ENCODE results near the gene GLT8D2.

Gene GLT8D2, protein sequence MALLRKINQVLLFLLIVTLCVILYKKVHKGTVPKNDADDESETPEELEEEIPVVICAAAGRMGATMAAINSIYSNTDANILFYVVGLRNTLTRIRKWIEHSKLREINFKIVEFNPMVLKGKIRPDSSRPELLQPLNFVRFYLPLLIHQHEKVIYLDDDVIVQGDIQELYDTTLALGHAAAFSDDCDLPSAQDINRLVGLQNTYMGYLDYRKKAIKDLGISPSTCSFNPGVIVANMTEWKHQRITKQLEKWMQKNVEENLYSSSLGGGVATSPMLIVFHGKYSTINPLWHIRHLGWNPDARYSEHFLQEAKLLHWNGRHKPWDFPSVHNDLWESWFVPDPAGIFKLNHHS

DNA sequence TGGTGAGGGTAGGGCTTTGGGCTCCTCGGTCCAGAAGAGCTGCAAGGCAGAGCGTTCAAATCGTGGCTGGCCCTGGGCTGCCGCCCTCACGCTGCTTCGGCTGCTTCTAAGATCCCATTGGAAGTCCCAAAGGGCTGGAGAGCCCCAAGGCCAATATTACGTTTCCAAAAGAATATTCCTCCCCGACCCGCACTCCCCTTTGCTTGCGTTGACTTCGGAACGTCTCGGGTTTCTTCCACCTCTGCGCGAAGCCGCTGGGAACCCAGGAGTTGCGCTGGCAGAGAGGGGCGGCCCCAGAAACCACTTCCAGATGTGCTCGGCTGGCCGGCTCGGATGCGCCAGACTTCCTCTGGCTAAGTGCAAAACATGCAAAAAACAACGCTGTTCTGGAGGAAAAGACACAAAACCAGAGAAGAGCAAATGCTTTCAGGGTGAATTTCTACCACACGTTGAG, at the start of gene GLT8D2:
GLT8D2 (minus strand) TSS at position 285 of the 454 bp plus-strand sequence. CDS start 30,539 bp downstream, outside the sequence.
- no peak for DNase-seq

DNA sequence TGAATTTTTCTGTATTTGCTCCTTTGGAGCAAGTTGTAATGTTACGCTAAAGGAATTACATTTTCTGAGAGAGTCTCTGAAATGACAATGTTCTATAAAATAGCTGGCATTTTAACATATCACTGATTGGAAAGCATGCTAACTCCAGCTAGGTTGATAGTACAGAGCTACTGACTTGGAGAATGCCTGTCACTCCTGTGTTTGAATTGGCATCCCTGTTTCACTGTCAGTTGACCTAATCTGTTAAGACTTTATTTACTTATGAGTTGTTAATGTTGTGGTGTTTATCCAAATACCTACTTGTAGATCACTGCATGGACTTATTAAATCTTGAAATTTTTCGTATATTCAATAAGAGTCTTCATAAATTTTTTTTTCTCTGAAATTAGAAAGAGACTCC, 48.0 kb upstream of the GLT8D2 start:
- DNase-seq = no peak

DNA sequence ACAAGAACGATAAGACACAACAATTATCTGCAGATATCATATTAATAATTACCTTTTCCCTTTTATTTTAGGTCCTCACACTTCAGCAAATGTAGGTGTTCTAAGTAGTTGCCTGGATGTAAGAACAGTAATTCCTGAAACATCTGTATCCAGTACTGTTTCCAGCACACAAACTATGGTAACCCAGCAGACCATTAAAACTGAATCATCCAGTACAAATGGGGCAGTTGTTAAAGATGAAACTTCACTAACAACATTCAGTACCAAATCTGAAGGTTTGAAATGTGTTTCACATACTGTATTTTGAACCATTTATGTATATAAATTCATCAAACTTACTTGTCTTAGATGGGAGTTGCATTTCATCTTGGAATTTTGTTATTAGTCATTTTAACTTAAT, 45.3 kb upstream of the GLT8D2 start:
- no peak for DNase-seq

DNA sequence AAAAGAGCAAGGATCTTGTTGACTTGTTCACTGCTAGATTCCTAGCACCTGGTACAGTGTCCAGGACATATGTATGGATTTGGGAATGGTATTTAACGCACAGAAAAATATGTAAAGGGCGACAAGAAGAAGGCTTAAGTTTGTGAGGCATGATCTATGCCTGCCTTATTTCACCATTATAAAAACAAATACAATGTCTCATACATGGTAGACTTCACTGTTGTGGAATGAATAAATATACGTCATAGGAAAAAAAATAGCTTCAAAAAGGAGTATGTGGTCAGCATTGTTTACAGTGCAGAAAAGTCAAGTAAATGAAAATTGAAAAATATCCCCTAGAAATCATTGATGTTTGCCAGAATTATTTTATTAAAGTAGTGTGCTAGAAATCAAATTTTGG, 44.3 kb upstream of the GLT8D2 start:
- no peak for DNase-seq

DNA sequence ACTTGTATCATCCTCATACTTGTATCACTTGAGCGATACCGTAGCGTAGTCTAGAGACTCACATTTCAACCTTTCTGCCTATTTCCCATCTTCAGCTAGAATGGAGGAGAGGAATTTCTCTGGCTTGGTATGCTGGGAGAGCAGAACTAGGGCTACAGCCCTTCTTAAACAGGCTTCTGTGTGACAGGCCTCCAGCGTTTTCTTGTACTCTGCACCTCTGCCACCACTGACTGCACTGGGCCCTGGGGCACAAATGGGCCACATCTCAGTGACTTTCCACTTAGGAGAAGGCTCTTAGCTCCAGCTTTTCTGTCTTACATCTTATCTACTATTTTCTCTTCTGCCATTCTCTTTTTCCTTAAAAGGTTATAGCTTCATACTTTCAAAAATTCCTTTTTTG, 41.1 kb upstream of the GLT8D2 start:
- no peak for DNase-seq

DNA sequence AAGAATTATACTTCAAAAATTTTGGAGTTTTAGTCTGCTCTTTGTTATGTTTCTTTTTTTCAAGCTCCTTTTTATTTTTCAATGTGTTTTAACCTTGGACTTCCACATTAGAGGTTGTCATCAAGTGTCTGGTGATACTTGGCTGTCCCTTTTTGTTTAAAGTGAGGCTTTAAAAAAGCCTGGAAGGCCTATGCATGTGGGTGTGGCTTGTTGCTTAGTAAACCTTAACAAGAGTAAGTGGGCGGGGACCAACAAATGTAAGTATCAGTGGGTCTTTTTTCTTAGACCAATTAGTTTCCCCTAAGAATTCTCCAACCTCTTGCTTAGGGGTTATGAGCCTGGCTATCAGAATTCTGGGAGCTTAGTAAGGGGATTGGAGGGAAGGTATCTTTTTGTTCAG, 40.7 kb upstream of the GLT8D2 start:
- DNase-seq = peak; percentile 21

DNA sequence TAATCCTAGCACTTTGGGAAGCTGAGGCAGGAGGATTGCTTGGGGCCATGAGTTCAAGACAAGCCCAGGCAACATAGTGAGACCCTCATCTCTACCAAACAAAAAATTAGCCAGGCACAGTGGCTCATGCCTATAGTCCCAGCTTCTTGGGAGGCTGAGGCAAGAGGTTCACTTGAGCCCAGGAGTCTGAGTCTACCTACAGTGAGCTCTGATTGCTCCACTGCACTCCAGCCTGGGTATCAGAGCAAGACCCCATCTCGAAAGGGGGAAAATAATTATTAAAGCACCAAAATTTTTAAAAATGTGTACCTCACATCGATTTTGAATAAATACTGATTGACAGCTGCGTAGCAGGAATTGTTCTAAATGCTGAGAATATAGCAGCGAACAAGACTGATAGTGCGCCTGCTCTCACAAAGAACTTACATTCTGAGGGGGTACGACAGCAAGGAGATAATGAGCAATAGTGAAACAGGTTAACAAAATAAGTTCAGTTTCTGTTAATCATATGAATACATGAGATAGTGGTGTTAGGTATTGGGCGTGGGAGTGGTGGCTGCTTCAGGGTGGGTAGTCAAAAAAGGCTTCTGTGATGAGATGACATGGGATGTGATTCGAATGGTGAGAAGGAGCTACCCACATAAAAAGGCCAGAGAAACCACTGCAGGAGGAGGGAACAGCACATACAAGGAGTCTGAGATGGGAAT, 33.9 kb upstream of the GLT8D2 start:
- no peak for DNase-seq

DNA sequence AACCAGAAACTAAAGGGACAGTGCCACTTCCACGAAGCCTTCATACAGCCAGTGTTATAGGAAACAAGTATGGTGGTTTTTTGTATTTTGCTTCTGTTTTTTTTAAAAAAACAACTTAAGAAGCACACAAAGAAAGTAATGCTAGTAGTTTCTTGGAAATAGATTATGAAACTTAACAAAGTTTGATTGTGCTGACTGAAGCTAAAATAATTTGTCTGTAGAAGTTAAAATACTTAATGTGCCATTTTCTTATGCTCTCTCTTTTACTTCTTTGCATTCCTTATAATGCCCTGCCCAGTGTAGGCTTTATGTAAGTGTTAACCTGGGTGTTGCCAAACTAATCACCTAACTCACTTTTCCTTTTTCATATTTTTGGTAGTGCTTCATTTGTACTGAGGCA, 30.8 kb upstream of the GLT8D2 start:
- DNase-seq = no peak

DNA sequence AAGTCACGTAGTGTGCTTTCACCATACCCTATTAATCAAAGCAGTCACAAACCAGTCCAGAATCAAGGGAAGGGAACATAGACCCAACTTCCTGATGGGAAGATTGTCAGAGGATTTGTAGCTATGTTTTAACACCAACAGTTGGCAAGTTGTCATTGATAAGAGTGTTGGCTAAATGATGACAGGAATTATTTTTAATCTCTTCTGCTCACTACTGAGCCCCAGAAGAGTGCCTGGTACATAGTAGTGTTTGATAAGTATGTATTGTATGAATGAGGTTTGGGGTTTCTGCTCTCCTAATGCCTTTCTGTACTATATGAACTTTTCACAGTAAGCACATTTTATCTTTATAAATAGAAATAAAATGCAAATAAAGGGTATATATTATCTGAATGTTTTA, 29.0 kb upstream of the GLT8D2 start:
- DNase-seq = no peak

DNA sequence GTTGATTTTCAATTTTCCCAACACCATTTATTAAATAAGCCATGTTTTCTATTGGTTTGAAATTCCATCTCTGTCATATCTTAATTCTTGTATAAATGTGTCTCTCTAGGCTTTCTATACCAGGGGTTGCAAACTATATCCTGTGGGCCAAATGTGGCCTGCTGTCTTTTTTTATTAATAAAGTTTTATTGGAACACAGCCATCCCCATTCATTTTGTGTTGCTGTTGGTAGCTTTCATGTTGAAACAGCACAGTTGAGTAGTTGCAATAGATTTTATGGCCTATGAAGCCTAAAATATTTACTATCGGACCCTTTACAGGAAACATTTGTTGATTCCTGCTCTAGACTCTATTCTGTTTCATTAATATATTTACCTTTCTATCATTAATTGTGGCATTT, 23.7 kb upstream of the GLT8D2 start:
- DNase-seq = no peak

DNA sequence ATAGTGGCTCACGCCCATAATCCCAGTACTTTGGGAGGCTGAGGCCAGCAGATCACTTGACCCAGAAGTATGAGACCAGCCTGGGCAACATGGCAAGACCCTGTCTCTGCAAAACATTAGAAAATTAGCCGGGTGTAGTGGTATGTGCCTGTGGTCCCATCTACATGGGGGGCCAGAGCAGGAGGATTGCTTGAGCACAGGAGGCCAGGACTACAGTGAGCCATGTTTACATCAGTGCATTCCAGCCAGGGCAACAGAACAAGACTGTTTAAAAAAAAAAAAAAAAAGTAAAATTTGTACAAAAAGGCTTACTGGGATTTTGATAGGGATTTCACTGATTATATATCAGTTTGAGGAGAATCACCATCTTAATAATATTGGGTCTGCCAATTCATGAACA, 22.1 kb upstream of the GLT8D2 start:
- no peak for DNase-seq

DNA sequence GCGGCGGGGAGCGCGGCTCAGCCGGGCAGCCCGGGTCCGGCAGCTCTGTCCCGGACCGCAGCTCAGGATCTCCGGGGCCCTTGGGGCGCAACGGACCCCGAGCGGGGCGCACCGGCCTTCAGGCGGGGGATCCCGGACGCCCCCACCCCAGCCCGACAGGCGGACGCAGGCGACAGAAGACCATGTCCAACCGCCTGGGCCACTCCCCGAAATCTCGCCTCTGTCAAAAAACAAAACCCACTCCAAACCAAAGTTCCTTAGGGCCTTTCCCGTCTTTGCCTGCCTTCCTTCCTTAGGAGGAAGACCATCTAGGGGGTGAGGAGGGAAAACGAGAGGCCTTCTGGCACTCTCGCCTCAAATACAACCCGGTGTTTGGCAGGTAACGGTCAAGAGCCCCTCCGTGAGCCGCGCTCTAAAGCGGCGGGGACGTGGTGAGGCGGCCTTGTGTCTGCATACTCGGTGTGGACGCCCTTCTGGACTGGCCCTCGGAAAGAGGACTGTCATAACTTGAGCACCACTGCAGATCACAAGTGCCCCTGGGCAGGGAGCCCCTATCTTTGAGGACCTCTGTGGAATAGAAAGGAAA, 14.9 kb upstream of the GLT8D2 start:
- peak; percentile 46 for DNase-seq

DNA sequence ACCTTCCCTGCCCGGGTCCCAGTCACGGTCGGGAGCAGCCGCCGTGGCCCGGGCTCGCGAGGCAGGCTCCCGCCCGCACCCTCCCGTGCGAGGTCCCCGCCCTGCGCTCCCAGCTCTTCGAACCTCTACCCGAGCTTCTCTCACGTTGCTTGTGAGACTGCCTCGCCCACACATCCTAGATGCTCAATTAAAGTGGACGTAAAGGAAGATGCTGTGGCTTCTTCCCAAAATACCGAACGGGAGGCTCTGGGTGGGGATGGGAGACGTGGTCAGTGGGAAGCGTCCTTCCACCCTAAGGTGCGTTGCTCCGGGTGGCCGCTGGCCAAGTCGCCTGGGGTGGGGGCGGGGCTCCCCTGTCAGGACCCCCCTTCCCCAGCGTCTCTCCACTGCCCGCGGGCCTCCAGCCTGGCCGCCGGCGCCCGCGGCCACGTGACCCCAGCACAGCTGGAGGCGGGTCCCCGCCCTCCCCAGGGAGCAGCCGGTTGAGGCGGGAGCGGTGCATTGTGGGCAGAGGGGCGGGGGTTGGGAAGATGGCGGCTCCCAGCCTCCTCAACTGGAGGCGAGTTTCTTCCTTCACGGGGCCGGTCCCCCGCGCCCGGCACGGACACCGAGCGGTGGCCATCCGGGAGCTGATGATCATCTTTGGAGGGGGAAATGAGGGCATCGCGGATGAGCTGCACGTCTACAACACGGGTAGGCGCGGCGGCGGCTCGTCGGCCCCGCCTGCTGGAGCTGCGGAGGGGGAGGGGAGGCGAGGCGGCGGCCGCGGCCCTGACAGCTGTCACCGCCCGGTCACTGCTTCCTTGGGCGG, 14.2 kb upstream of the GLT8D2 start, which contains the start of gene HCFC2:
HCFC2 (plus strand) TSS at position 501 of the 811 bp plus-strand sequence; CDS start at position 531, 30 bp downstream.
- DNase-seq = peak; percentile 96

DNA sequence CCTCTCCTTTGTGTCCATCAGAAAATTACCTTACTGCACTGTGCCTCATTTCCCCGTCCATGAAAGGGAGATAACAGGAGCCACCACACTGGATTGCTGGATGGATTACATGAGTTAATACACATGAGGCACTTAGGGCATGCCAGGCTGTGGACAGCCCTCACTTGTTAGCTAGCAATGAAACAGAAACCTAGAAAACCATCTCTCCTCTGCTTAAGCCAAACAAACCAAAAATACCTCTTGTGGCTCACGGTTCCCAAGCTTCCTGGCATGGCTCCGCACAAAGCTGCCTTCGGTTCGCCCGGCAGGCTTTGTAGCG, 13.7 kb upstream of the GLT8D2 start:
- peak; percentile 61 for DNase-seq

DNA sequence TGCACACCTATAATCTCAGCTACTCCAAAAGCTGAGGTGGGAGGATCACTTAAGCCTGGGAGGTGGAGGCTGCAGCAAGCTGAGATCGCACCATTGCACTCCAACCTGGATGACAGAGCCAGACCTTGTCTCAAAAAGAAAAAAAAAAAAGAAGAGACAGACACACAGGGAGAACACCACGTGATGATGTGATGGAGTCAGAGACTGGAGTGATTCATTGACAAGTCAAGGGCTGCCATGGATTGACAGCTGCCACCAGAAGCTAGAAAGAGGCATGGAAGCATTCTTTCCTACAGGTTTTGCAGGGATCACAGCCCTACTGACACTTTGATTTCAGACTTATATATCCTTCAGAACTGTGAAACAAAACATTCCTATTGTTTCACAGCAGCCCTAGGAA, 10.8 kb upstream of the GLT8D2 start:
- no peak for DNase-seq

DNA sequence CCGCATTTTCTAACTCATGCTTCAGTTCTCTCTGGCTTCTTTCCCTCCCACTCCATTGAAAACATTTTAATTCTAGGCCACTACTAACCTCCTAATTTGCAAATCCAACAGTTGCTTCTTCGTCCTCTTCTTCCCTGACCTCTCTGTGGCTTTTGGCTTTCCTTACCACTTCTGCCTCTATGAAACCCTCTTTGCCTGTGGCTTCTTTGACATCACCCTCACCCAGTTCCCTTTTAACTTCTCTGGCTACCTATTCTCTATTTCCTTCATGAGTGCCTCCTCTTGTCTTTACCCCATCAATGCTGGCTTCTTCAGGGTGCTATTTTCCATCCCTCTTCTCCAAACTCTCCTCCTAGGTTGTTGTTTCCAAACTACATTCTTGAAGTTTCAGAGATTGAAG, 10.0 kb upstream of the GLT8D2 start:
- DNase-seq = no peak

DNA sequence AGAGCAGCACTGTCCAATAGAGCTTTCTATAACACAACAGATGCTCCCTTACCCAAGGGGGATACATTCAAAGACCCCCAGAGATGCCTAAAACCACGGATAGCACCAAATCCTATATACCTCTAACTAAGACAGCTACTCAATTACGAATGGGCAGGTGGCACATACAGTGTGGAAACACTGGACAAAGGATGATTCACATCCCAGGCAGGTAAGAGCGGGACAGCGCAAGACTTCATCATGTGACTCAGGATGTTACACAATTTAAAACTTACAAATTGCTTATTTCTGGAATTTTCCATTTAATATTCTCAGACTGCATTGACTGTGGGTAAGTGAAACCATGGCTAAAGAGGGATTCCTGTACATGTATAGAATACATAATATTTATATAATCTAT, 8.8 kb upstream of the GLT8D2 start:
- no peak for DNase-seq

DNA sequence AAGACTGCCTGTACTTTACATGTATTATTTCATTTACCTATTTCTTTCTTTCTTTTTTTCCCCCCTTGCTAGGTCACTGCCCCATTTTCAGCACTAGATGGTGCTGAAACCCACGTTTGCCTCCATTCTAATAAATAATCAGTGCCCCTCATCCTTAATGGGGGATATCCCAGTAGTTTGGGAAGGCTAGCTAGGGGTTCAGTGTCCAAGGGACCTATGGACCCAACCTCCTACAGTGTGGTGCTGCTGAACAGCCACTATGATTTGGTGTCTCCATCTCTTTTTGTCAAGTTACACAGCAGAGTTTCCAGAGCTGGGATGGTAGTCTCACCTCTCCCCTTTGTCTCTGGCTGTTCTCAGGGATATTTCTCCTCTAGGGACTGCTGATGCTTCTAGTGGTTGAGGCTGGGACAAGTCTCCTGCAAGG, 7.8 kb upstream of the GLT8D2 start:
- DNase-seq = peak; percentile 79

DNA sequence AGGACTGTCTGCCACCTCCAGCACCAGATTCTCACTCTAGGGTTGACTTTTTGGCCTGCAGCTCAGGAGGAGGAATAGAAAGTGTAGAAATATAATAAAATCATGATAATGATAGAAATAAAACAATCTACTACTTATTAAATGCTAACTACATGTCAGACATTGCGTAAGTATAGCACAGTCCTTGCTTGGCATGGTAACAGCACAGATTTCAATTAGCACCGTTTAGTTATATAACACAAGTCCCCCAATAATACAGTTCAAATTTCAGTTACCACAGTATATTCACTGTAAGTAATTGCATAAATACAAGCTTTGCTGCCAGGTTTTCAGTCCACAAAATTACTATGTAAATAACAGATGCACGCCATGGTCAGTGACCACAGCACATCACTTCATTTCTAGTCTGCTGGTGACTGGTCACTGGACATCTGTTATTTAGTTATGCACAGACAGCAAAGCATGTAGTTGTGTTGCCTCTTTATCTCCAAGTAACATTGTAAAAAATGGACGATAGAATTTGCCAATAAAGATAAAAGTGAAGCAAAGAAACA, 6.5 kb upstream of the GLT8D2 start:
- no peak for DNase-seq

DNA sequence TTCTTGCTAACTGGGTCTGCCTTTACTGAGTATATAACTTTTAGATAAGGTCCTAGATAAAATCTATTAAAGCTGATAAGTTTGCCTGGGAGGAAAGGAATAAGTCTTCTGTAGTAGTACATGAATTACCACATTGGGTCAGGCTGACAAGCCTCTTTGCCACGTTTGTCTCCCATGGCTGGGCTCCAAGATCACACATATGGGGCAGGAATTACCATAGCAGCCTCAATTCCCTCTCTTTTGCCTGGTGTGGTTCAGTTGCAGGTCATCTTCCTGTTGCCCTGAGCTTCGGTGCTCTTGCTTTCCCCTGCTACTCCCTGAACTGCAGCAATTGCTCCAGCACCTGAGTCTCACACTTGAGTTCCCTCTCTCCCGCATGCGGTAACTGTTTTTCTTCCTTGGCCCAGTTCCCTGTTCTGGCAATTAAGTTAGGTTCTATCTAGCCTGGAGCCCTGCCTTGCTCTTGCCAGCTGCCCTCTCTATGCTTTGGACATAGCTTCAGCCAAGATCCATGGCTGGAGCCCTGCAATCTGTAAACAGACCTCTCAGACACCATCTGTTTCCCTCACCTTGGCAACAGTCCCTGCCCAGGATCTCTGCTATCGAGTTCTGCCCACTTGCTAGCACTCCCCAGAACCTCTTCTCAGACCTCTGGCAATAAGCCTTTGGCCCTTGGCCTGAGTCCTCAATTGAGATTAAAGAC, 5.8 kb upstream of the GLT8D2 start:
- peak; percentile 83 for DNase-seq

DNA sequence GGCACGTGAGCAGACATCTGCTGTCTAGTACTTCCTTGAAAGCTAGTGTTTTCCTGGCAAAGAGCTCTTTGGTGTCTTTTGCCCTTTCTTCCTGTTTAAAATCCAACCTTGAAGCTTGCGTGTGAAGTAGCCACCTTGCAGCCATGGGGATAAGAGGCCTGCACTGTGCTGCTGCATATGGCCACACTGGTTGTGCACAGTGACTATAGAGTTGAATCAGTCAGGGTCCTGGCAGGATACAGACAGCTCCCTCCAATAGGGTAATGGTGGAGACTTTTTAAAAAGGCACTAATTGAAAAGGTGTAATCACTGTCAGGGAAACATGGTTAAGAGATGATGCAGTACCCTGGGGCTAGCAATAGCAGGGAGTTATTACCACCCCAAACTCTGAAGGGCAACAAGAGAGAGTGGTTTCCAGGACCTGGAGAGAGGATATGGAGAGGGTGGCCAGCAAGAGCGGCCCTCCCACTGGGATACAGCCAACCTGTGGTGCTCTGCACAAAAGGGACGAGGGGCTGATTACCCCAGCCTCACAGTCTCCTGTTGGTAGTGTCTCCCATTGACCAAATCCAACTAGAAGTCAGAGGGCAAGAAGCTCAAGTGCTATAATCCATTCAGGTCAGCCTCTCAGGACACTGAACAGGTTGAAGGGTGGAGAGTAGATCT, 4.8 kb upstream of the GLT8D2 start:
- DNase-seq = no peak

DNA sequence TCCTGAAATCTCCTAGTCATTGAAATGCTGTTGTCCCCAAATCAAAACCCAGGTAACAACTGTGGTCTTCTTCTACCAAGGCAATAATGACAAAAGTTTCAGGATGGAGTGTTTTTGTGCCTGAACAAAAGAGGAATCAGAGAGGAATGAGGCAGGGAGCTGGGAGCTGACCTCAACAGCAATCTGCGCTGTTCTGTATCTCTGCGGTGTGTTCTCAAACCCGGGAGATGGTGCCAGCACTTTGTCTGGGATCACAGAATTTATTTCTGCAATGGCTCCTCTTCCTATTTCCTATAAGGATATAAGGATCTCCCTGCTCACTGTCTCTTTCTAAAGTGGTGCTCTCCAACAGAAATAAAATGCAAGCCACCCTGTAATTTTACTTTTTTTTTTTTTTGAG, 449 bp upstream of the GLT8D2 start:
- no peak for DNase-seq
